HepG2 (cell line): ENCODE data around the gene AHNAK. TPM values are rescaled to one million over a fixed set of nuclear protein-coding genes. Genes with fewer than 3 reads are reported as not detected.
A peak's percentile ranks its signal among the peaks of the same experiment; 100 is the strongest.

Experiments used
- CCDC6 ChIP-seq: sonication (generic); formaldehyde crosslinking; IDR thresholded peaks from 2 replicates; pipeline ENCODE4 v1.8.1; 2022; ENCODE audit warnings: mild to moderate bottlenecking, missing genetic modification reagents, moderate library complexity
- FOXA3 ChIP-seq: IDR thresholded peaks from 2 replicates; pipeline ENCODE4 v1.6.1; 2016; ENCODE audit warnings: missing genetic modification reagents, missing compliant biosample characterization
- FOXP1 ChIP-seq, 2 experiments: fragments of 450-650 bp in 1 of 2; IDR thresholded peaks; 2 replicates each; pipeline ENCODE4 v1.6.1; 2017 to 2018; ENCODE audit warnings: antibody characterized with exemption in 1 of 2
- GABPA ChIP-seq, 2 experiments: IDR thresholded peaks; 2 replicates each; pipeline ENCODE4 v1.6.1; 2011 to 2016; ENCODE audit warnings: low read depth in 2 of 2, low read length in 1 of 2, missing biosample characterization in 1 of 2, missing genetic modification characterization in 1 of 2
- HNF4A ChIP-seq: sonication (generic); formaldehyde crosslinking; IDR thresholded peaks from 2 replicates; pipeline ENCODE4 v1.4.0; 2020; ENCODE audit warnings: missing genetic modification reagents
- NR2F2 ChIP-seq: IDR thresholded peaks from 2 replicates; pipeline ENCODE4 v1.6.1; 2012; ENCODE audit warnings: low read depth, inconsistent platforms, borderline replicate concordance
- SALL1 ChIP-seq: sonication (generic); formaldehyde crosslinking; IDR thresholded peaks from 2 replicates; pipeline ENCODE4 v1.8.0; 2022; ENCODE audit warnings: mild to moderate bottlenecking, missing genetic modification reagents
- SOX6 ChIP-seq, 2 experiments: fragments of 450-650 bp in 1 of 2; sonication (generic) in 1 of 2; formaldehyde crosslinking in 1 of 2; IDR thresholded peaks; 2 replicates each; pipeline versions ENCODE4 v1.4.0 to v1.6.1; 2017 to 2020; ENCODE audit warnings: antibody characterized with exemption in 1 of 2, mild to moderate bottlenecking in 1 of 2, missing genetic modification reagents in 1 of 2
- TBX3 ChIP-seq: fragments of 450-650 bp; IDR thresholded peaks from 2 replicates; pipeline ENCODE4 v1.6.1; 2017; ENCODE audit warnings: antibody characterized with exemption, mild to moderate bottlenecking, inconsistent platforms, borderline replicate concordance
- TGIF2 ChIP-seq: IDR thresholded peaks from 2 replicates; pipeline ENCODE4 v1.6.1; 2016; ENCODE audit warnings: control low read depth, missing compliant biosample characterization
- U2AF2 ChIP-seq: fragments of 200-400 bp; formaldehyde crosslinking; IDR thresholded peaks from 2 replicates; pipeline ENCODE4 v1.6.1; 2017; ENCODE audit warnings: low read depth, mild to moderate bottlenecking, low read length
- ZMYM3 ChIP-seq: sonication (generic); formaldehyde crosslinking; IDR thresholded peaks from 2 replicates; pipeline ENCODE4 v1.5.1; 2020; ENCODE audit warnings: mild to moderate bottlenecking, missing genetic modification reagents
- ZNF136 ChIP-seq: sonication (generic); formaldehyde crosslinking; IDR thresholded peaks from 2 replicates; pipeline ENCODE4 v1.8.1; 2022; ENCODE audit warnings: low read depth, mild to moderate bottlenecking, moderate library complexity, missing genetic modification reagents
- ZNF34 ChIP-seq: sonication (generic); formaldehyde crosslinking; IDR thresholded peaks from 2 replicates; pipeline ENCODE4 v1.4.0; 2020; ENCODE audit warnings: mild to moderate bottlenecking, missing genetic modification reagents, borderline replicate concordance
- ZNF546 ChIP-seq: sonication (generic); formaldehyde crosslinking; conservative IDR thresholded peaks from 2 replicates; pipeline ENCODE4 v1.8.1; 2023; ENCODE audit warnings: mild to moderate bottlenecking, missing genetic modification reagents
- ZNF549 ChIP-seq: sonication (generic); formaldehyde crosslinking; IDR thresholded peaks from 2 replicates; pipeline ENCODE4 v1.5.0; 2020; ENCODE audit warnings: missing genetic modification reagents
- ZNF720 ChIP-seq: sonication (generic); formaldehyde crosslinking; IDR thresholded peaks from 2 replicates; pipeline ENCODE4 v1.4.0; 2020; ENCODE audit warnings: missing genetic modification reagents
- polyA plus RNA-seq, 8 experiments: library from polyadenylated mRNA; depleted of rRNA in 3 of 8; stranded (reverse) in 7 of 8; unstranded in 1 of 8; fragments of >200 nt; fragmentation: Illumina TruSeq in 4 of 8; extraction: Trizol in 4 of 8; gene quantifications; 2 replicates each; pipeline versions ENCODE4 v1.2.1 to v1.2.3, GENCODE V29; 2011 to 2016; ENCODE audit warnings: low read depth in 4 of 8, missing spikeins in 1 of 8, mixed read lengths in 1 of 8; ENCODE audit not compliant: insufficient read depth in 1 of 8
- total RNA-seq, 5 experiments: library from RNA; depleted of rRNA; stranded (reverse); fragments of >200 nt; fragmentation: Illumina TruSeq; extraction: Trizol; gene quantifications; 2 replicates each; pipeline ENCODE4 v1.2.3, GENCODE V29; 2016; ENCODE audit warnings: low read depth in 1 of 5
- TF ChIP-seq, protein P1 (sequence below): sonication (generic); formaldehyde crosslinking; IDR thresholded peaks from 2 replicates; pipeline ENCODE4 v1.5.0; 2020; ENCODE audit warnings: mild to moderate bottlenecking, missing genetic modification reagents, borderline replicate concordance
- TF ChIP-seq, protein P2 (sequence below): sonication (generic); formaldehyde crosslinking; IDR thresholded peaks from 2 replicates; pipeline ENCODE4 v1.8.0; 2022; ENCODE audit warnings: missing genetic modification reagents, mild to moderate bottlenecking, moderate library complexity, borderline replicate concordance
- TF ChIP-seq, protein P3 (sequence below): IDR thresholded peaks from 2 replicates; pipeline ENCODE4 v1.6.1; 2016; ENCODE audit warnings: mild to moderate bottlenecking

The AHNAK gene
- total and polyA plus RNA-seq, 2 of the 13 experiments (the other 11 are each of a cell fraction or from before 2014, with no cell fraction given), result 23.4 to 25.0 TPM

DNA sequence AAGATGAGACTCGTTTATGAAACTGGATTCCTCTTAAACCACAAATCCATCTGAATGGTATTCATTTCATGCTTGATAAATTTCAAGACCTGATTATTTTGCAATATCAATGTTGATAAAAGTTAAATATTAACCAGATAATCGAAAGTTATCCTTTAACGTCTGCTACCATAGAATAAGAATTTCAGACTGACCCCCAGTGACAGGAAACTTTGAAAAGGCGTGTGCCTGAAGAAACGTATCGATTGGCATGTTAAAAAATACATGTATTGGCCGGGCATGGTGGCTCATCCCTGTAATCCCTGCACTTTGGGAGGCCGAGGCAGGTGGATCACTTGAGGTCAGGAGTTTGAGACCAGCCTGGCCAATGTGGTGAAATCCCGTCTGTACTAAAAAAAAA is 113.9 kb downstream of the AHNAK start (continued):
- TF ChIP-seq, protein P1, sequence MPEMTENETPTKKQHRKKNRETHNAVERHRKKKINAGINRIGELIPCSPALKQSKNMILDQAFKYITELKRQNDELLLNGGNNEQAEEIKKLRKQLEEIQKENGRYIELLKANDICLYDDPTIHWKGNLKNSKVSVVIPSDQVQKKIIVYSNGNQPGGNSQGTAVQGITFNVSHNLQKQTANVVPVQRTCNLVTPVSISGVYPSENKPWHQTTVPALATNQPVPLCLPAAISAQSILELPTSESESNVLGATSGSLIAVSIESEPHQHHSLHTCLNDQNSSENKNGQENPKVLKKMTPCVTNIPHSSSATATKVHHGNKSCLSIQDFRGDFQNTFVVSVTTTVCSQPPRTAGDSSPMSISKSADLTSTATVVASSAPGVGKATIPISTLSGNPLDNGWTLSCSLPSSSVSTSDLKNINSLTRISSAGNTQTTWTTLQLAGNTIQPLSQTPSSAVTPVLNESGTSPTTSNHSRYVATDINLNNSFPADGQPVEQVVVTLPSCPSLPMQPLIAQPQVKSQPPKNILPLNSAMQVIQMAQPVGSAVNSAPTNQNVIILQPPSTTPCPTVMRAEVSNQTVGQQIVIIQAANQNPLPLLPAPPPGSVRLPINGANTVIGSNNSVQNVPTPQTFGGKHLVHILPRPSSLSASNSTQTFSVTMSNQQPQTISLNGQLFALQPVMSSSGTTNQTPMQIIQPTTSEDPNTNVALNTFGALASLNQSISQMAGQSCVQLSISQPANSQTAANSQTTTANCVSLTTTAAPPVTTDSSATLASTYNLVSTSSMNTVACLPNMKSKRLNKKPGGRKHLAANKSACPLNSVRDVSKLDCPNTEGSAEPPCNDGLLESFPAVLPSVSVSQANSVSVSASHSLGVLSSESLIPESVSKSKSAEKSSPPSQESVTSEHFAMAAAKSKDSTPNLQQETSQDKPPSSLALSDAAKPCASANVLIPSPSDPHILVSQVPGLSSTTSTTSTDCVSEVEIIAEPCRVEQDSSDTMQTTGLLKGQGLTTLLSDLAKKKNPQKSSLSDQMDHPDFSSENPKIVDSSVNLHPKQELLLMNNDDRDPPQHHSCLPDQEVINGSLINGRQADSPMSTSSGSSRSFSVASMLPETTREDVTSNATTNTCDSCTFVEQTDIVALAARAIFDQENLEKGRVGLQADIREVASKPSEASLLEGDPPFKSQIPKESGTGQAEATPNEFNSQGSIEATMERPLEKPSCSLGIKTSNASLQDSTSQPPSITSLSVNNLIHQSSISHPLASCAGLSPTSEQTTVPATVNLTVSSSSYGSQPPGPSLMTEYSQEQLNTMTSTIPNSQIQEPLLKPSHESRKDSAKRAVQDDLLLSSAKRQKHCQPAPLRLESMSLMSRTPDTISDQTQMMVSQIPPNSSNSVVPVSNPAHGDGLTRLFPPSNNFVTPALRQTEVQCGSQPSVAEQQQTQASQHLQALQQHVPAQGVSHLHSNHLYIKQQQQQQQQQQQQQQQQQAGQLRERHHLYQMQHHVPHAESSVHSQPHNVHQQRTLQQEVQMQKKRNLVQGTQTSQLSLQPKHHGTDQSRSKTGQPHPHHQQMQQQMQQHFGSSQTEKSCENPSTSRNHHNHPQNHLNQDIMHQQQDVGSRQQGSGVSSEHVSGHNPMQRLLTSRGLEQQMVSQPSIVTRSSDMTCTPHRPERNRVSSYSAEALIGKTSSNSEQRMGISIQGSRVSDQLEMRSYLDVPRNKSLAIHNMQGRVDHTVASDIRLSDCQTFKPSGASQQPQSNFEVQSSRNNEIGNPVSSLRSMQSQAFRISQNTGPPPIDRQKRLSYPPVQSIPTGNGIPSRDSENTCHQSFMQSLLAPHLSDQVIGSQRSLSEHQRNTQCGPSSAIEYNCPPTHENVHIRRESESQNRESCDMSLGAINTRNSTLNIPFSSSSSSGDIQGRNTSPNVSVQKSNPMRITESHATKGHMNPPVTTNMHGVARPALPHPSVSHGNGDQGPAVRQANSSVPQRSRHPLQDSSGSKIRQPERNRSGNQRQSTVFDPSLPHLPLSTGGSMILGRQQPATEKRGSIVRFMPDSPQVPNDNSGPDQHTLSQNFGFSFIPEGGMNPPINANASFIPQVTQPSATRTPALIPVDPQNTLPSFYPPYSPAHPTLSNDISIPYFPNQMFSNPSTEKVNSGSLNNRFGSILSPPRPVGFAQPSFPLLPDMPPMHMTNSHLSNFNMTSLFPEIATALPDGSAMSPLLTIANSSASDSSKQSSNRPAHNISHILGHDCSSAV, result no peak
- TF ChIP-seq, protein P2, sequence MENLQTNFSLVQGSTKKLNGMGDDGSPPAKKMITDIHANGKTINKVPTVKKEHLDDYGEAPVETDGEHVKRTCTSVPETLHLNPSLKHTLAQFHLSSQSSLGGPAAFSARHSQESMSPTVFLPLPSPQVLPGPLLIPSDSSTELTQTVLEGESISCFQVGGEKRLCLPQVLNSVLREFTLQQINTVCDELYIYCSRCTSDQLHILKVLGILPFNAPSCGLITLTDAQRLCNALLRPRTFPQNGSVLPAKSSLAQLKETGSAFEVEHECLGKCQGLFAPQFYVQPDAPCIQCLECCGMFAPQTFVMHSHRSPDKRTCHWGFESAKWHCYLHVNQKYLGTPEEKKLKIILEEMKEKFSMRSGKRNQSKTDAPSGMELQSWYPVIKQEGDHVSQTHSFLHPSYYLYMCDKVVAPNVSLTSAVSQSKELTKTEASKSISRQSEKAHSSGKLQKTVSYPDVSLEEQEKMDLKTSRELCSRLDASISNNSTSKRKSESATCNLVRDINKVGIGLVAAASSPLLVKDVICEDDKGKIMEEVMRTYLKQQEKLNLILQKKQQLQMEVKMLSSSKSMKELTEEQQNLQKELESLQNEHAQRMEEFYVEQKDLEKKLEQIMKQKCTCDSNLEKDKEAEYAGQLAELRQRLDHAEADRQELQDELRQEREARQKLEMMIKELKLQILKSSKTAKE, result no peak
- peak; percentile 51; the same call in 1 of the 2 replicates for TF ChIP-seq NR2F2
- no peak for TF ChIP-seq TBX3
- TF ChIP-seq ZMYM3 (CRISPR knock-in tag), result peak; percentile 70; the same call in 1 of the 2 replicates
- peak; percentile 61 for TF ChIP-seq HNF4A
- no peak for TF ChIP-seq GABPA (IDR thresholded peaks at IDR 0.05; ENCODE audit: low read depth, low read length)
- no peak for TF ChIP-seq GABPA (CRISPR knock-in tag; IDR thresholded peaks at IDR 0.05; ENCODE audit: low read depth)
- no peak for TF ChIP-seq ZNF136
- TF ChIP-seq, protein P3, sequence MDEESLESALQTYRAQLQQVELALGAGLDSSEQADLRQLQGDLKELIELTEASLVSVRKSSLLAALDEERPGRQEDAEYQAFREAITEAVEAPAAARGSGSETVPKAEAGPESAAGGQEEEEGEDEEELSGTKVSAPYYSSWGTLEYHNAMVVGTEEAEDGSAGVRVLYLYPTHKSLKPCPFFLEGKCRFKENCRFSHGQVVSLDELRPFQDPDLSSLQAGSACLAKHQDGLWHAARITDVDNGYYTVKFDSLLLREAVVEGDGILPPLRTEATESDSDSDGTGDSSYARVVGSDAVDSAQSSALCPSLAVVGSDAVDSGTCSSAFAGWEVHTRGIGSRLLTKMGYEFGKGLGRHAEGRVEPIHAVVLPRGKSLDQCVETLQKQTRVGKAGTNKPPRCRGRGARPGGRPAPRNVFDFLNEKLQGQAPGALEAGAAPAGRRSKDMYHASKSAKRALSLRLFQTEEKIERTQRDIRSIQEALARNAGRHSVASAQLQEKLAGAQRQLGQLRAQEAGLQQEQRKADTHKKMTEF (CRISPR knock-in tag), result peak; percentile 59; the same call in 1 of the 2 replicates
- TF ChIP-seq SALL1 (CRISPR knock-in tag), result peak; percentile 93
- no peak for TF ChIP-seq ZNF549
- no peak for TF ChIP-seq U2AF2
- no peak for TF ChIP-seq ZNF34
- no peak for TF ChIP-seq ZNF720 (CRISPR knock-in tag)
- no peak for TF ChIP-seq FOXP1 (IDR thresholded peaks at IDR 0.05)
- TF ChIP-seq FOXP1 (CRISPR knock-in tag; IDR thresholded peaks at IDR 0.05), result peak; percentile 50; the same call in 1 of the 2 replicates
- peak; percentile 74 for TF ChIP-seq FOXA3 (CRISPR knock-in tag)
- no peak for TF ChIP-seq ZNF546 (CRISPR knock-in tag)
- no peak for TF ChIP-seq SOX6 (IDR thresholded peaks at IDR 0.05)
- peak; percentile 74 for TF ChIP-seq SOX6 (CRISPR knock-in tag; IDR thresholded peaks at IDR 0.05)
- no peak for TF ChIP-seq CCDC6 (CRISPR knock-in tag)
- no peak for TF ChIP-seq TGIF2
